Epithelial cell of esophagus (primary cell): ENCODE measurements around the gene SLC25A19.
"Not testable (repeated sequence)": the region's sequence is repeated elsewhere in the genome, so short reads cannot be mapped to it uniquely, and the experiment has no call there.

Experiments
- DNase-seq: peaks from one replicate; pipeline ENCODE4 v3.0.0; 2010; ENCODE audit warnings: low read depth
- H3K4me3 ChIP-seq: 2 replicates; pipeline ENCODE4 v1.5.1; 2011; ENCODE audit warnings: mild to moderate bottlenecking, low read length, control low read depth
- TF ChIP-seq, protein P1 (sequence below): IDR thresholded peaks from 2 replicates; pipeline ENCODE4 v1.5.1; 2011; ENCODE audit warnings: low read depth, mild to moderate bottlenecking, low read length, control low read depth, inconsistent platforms; ENCODE audit not compliant: insufficient read depth; ENCODE audit errors: missing control alignments

SLC25A19 gene

DNA sequence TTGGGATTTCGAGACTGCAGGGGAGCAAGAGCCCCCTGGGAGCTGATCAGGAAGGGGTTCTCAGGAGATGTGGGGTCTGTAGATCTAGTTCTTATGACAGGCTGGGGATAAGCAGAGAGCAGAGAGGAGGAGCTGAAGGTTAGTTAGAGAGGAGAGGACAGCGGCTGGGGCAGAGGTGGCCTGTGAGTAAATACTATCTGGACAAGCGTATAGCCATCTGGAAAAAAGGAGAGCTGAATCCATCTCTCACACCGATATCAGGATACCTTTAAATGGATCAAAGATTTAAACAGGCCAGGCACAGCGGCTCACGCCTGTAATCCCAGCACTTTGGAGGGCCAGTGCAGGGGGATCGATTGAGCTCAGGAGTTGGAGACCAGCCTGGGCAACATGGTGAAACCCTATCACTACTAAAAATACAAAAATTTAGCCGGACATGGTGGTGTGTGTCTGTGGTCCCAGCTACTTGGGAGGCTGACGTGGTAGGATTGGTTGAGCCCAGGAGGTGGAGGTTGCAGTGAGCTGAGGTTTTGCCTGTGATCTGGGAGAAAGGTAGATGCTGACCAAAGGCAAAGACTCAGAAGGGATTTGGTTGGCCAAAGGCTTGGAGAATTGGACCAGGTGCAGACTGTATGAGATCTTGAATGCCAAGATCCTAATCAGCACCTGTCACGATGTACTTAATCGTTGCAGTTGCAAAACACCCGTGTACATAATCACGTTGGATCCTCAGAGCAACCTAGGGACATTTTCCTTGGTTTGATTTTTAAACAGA is 18.9 kb upstream of the SLC25A19 start:
- TF ChIP-seq, protein P1, sequence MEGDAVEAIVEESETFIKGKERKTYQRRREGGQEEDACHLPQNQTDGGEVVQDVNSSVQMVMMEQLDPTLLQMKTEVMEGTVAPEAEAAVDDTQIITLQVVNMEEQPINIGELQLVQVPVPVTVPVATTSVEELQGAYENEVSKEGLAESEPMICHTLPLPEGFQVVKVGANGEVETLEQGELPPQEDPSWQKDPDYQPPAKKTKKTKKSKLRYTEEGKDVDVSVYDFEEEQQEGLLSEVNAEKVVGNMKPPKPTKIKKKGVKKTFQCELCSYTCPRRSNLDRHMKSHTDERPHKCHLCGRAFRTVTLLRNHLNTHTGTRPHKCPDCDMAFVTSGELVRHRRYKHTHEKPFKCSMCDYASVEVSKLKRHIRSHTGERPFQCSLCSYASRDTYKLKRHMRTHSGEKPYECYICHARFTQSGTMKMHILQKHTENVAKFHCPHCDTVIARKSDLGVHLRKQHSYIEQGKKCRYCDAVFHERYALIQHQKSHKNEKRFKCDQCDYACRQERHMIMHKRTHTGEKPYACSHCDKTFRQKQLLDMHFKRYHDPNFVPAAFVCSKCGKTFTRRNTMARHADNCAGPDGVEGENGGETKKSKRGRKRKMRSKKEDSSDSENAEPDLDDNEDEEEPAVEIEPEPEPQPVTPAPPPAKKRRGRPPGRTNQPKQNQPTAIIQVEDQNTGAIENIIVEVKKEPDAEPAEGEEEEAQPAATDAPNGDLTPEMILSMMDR = no peak
- no peak for DNase-seq
- H3K4me3 ChIP-seq = no peak overlapping the region

DNA sequence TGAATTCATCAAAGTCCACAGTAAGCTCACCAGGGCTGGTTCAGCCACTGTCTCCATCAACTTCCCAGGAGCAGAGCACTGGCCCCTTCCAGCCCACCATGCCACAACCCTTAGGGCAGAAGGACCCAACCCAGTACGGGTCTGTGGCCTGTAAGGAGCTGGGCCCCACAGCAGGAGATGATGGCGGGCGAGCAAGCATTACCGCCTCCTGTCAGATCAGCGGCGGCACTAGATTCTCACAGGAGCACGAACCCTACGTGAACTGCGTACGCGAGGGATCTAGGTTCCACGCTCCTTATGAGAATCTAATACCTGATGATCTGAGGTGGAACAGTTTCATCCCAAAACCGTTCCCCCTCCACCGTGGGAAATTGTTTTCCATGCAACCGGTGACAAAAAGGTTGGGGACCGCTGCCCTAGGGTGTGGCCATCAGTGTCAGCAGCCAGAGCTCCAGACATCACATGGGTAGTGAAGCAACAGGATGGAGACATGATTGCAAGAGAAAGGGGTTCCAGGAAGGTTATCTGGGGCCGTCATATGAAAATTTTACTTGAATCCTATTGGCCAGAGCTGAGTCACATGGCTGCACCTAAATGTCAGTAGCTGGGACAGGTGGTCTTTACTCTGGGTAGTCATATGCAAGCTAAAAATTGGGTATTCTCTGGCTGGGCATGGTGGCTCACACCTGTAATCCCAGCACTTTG is 12.4 kb upstream of the SLC25A19 start:
- H3K4me3 ChIP-seq = no peak overlapping the region
- TF ChIP-seq, protein P1 = no peak
- no peak for DNase-seq

DNA sequence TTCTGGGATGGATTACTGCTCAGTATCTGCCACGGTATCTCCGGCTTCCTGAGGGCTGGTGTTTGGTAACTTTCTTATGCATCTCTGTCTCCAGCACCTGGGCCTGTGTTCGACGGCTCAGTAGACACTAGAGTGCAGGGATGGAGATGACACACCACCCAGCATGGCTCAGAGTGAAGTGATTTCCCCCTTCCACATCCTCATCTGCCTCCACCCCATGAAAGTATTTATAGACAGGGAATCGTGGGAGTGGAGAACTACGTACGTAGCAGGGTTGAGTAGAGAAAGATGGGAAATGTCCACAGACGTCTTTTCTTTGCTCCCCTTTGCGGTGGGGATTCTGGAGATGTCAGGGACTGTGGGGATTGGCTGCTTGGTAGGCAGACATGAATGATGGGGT is 11.8 kb upstream of the SLC25A19 start:
- TF ChIP-seq, protein P1 = no peak
- no peak overlapping the region for H3K4me3 ChIP-seq
- no peak for DNase-seq

DNA sequence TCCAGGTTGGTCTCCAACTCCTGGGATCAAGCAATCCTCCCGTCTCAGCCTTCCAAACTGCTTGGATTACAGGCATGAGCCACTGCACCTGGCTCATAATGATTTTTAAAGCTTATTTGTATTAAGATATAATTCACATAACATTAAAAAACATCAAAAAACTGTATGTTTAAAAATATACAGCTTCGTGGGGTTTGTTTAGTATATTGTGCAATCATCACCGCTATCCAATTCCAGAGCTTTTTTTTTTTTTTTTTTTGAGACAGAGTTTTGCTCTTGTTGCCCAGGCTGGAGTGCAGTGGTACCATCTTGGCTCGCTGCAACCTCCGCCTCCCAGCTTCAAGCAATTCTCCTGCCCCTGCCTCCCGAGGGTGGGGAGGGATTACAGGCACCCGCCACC is 11.0 kb upstream of the SLC25A19 start:
- no peak for DNase-seq
- no peak overlapping the region for H3K4me3 ChIP-seq
- TF ChIP-seq, protein P1 = no peak

DNA sequence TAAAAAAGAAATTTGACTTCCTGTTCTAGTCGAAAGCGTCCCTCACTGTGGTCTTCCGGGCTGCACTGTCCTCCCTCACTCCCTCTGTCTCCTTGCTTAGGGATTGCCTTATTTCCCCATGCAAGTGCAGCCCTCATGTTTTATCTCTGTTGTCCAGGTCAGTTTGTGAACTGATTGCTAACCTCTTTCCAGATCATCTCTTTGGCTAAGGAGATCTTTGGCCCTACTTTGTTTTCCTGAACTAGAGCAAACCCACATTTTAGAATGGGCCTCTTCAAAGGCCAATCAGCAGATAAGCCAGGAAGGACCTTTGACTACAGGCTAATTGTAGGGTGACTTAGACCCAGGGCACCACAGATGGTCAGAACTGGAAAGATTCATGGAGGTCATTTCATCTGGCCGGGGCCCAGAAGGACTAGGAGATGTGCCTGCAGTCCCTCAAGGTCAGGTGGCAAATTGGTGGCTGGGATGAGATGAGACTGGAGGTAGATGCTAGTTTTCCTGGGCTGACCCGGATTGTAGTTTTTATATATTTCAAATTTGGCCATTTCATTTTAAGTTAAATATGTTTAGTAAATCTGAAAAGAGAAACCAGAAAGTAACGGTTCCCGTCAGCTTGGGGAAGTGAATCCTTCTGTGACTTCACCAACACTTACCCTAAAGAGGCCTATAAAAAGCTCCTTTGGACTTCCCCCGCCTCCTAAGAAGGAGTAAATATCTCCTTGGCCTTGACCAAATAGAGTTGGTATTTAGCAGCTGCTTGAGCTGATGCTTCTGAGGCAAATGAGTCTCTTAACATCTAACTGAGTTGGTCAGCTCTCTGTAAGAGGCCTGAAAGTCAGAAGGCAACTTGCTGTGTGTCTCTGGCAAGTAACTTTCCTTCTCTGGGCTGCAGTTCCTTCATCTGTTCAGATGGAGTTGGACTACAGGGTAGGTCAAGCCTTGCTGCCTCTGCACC is 6.2 kb upstream of the SLC25A19 start:
- TF ChIP-seq, protein P1 = no peak
- no peak for DNase-seq
- H3K4me3 ChIP-seq = no peak overlapping the region

DNA sequence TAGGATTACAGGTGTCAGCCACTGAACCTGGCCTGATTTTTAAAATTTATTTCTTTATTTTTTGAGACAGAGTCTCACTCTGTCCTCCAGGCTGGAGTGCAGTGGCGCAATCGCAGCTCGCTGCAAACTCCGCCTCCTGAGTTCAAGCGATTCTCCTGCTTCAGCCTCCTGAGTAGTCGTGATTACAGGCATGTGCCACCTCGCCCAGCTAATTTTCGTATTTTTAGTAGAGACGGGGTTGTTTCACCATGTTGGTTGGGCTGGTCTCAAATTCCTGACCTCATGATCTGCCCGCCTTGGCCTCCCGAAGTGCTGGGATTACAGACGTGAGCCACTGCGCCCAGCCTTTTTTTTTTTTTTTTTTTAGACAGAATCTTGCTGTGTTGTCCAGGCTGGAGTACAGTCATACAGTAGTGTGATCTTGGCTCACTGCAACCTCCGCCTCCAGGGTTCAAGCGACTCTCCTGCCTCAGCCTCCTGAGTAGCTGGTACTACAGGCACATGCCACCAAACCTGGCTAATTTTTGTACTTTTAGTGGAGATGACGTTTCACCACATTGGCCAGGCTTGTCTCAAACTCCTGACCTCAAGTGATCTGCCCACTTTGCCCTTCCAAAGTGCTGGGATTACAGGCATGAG is 3.7 kb upstream of the SLC25A19 start:
- not testable (repeated sequence) for H3K4me3 ChIP-seq, DNase-seq
